ENCODE results near the gene CPLX1. TPM values are rescaled to one million over a fixed set of nuclear protein-coding genes. Genes with fewer than 3 reads are reported as not detected.
A peak's percentile ranks its signal among the peaks of the same experiment; 100 is the strongest.

Gene CPLX1
- total RNA-seq, 1 donor from 2014 or later: 3.1 TPM

DNA sequence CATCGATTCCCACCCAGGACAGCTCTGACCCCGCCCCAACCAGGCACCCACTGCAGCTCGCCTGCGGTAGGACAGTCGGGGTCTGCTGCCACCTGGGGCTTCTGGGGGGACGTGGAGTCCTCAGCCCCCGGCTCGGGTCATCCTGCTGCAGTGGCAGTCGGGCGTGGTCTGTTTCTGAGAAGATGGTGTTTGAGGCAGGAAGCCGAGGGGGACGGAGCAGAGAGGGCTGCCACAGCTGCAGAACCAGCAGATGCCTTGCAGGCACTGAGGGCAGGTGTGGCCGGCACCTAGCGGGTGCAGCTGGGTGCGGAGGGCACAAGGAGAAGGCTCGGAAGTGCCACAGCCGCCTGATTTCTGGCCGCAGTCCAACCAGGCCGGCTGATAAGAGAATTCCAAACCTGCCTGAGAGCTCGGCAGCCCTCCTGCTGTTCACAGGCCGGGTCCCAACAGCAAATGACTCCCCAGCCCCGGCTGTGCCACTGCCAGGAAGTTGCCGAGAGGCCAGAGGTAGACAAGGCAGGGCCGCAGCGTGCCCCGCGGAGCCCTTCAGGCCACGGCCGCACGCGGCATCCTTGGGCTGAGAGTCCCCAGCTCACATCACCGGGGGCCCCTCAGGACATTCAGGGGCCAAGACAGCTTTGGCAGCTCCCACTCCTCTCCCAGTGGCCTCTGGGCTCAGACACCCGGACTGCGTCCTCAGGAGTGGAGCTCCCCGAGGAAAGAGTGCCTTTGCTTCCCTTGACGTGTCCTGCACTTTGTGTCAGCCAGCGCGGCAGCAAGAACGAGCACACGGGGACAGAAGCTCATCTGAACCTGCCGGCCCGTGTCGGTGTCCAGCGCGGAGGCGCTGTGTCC is 9.4 kb upstream of the CPLX1 start:
- ATAC-seq (peak; percentile 73), DNase-seq (ENCODE audit: missing footprints) (peak; percentile 74)
- intact Hi-C loops (cut with DNase I): no loop called here

- intact Hi-C loops (cut with DNase I): no loop called here
- peak; percentile 11 for DNase-seq (ENCODE audit: missing footprints)
- ATAC-seq: no peak
These were observed 8.6 kb upstream of the CPLX1 start for GRCh38 chr4:834368-835147.

DNA sequence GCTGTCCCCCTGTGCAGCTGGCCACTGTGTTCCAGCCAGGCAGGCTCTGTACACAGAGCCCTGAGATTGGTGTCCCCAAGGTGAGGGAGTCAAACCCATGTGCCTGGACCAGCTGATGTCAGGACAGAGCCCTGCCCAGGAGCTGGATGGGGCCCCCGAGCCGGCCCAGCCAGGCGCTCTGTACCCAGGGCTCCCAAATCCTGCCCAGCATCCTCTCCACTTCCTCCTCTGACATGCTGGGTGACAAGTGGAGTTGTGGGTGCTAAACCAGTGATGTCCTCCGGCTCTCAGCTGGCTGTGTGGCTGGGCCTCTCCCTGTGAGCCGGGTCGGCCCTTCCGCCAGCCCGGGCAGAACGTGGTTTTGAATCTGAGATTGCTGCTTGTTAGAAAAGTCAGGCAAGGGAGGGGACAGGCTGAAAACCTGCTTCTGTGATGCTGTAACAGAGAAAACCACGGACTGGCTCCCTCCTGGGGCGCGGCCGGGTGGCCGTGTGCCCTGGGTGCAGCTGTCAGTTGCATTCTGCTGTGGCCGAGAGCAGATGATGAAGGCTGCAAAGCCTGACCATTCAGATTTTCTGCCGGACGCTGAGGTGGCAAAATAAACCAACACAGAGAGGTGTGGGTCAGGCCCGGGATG is 7.9 kb upstream of the CPLX1 start:
- intact Hi-C loops (cut with DNase I): no loop called here
- DNase-seq (ENCODE audit: missing footprints): peak; percentile 52
- no peak for ATAC-seq

DNA sequence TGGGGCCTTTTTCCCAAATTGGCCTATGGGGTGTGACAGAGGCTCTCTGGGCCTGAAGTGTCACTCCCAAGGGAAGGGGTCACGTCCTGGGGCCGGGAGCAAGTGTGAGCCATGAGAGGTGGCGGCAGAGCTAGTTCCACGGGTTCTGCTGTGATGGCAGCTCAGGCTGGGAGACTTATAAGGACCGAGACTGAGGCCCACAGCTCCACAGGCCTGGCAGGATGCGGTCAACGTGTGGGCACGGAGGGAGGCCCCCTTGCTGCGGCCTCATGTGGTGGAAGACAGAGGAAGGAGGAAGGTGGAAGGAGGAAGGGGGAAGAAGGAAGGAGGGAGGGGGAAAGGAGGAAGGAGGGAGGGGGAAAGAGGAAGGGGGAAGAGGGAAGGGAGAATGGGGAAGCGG is 7.2 kb upstream of the CPLX1 start:
- ATAC-seq (no peak), DNase-seq (ENCODE audit: missing footprints) (peak; percentile 4)
- intact Hi-C loops (cut with DNase I): no loop called here

DNA sequence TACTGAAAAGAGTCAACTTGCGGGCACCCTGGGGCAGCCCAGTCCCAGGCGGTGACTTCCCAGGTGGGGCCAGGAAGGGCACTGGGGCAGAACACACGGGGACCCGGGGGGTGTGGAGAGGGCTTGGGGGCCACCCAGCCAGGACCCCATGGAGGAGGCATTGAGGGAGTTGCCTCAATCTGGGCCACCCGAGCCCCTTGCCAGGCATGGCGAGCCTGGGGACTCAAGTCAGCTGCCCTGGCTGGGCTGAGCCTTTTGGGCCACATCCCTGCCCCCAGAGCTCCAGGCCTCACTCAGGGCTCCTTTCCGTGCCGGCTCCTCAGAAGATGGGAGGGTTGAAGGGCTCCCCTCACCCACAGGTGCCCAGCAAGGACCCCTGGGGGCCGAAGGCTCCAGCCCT is 6.6 kb upstream of the CPLX1 start:
- intact Hi-C loops (cut with DNase I): no loop called here
- ATAC-seq (no peak), DNase-seq (ENCODE audit: missing footprints) (peak; percentile 62)

DNA sequence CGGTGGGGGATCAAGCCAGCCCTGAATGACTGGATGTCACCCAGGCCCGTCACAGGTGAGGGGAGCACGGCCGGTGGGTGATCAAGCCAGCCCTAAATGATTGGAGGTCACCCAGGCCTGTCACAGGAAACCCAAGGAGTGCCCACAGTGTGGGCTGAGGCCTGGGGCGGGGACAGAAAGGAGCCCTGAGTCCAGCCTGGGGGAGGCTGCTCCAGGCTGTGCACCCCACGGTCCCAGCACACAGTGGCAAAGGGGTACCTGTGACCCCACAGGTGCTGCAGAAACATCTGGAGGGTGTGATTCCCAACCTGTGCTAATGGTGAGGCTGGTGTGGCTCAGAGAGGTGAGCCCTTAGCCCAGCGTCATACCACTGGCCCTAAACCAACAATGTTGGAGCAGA is 6.2 kb upstream of the CPLX1 start:
- peak; percentile 13 for DNase-seq (ENCODE audit: missing footprints)
- intact Hi-C loops (cut with DNase I): no loop called here
- ATAC-seq: no peak

- intact Hi-C loops (cut with DNase I): no loop called here
- DNase-seq (ENCODE audit: missing footprints) (peak; percentile 34), ATAC-seq (no peak)
These were observed 5.5 kb upstream of the CPLX1 start for GRCh38 chr4:831483-831805.

GRCh38 chr4:830601-831482 is 4.9 kb upstream of the CPLX1 start:
- DNase-seq (ENCODE audit: missing footprints): peak; percentile 35
- ATAC-seq: no peak
- intact Hi-C loops (cut with DNase I): no loop called here

GRCh38 chr4:829761-830600 is 4.1 kb upstream of the CPLX1 start:
- no peak for ATAC-seq
- peak; percentile 49 for DNase-seq (ENCODE audit: missing footprints)
- intact Hi-C loops (cut with DNase I): no loop called here

DNA sequence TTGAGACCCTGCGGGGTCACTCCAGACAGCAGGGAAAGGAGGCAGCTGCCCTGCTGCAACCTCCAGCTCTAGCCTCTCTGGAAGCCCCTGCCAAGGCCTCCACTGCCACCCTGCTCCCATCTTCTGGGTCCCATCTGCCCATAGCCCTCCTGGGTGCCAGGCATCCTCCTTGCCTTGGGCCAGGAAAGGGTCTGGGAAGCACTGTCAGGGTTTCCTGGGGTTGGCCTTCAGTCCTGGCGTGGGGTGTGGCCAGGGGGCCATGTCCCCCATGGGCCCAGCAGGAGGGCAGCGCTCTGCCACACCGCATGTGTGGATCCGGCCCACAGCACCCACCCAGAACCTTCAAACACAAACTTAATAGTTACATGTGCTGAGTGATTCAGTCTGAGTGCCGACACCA is 3.4 kb upstream of the CPLX1 start:
- intact Hi-C loops (cut with DNase I): no loop called here
- DNase-seq (ENCODE audit: missing footprints): peak; percentile 39

DNA sequence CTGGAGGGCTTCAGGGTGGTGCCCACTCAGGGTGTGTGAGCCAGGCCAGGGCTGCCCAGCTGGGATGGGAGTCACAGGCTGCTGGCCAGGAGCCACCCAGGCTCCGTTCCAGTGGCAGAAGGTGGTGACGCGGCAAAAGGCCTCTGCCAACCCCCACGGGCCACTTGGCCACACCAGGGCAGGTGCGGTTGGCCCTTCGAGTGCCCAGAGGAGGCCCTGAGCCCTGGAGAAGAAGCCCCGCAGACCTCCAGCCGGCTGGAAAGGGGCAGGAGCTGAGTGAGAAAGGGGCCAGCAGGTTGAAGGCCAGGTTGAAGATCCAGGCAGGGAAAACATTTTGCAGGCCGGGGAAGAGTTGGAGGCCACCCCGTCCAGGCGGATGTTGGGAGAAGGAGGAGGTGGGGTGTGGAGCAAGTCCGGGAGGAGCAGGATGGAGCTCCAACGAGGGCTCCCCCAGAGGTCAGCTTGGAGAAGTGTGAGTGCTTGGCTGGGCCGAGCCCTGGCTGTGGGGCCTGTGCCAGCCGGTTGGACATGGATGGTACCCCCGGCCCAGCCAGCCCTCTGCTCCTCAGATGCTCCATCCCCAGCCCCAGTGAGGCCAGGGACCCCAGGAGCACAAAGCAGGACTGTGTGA is 2.8 kb upstream of the CPLX1 start:
- ATAC-seq (no peak), DNase-seq (ENCODE audit: missing footprints) (peak; percentile 64)
- intact Hi-C loops (cut with DNase I): no loop called here

More for the DNA sequence above, 3.4 kb upstream of the CPLX1 start:
- no peak for ATAC-seq

- ATAC-seq: no peak
- DNase-seq (ENCODE audit: missing footprints): peak; percentile 50
- intact Hi-C loops (cut with DNase I): no loop called here
These were observed 1.5 kb upstream of the CPLX1 start for GRCh38 chr4:827209-828081.

- intact Hi-C loops (cut with DNase I): no loop called here
- peak; percentile 33 for DNase-seq (ENCODE audit: missing footprints)
- ATAC-seq: no peak
These were observed 729 bp upstream of the CPLX1 start for GRCh38 chr4:826508-827208.

DNA sequence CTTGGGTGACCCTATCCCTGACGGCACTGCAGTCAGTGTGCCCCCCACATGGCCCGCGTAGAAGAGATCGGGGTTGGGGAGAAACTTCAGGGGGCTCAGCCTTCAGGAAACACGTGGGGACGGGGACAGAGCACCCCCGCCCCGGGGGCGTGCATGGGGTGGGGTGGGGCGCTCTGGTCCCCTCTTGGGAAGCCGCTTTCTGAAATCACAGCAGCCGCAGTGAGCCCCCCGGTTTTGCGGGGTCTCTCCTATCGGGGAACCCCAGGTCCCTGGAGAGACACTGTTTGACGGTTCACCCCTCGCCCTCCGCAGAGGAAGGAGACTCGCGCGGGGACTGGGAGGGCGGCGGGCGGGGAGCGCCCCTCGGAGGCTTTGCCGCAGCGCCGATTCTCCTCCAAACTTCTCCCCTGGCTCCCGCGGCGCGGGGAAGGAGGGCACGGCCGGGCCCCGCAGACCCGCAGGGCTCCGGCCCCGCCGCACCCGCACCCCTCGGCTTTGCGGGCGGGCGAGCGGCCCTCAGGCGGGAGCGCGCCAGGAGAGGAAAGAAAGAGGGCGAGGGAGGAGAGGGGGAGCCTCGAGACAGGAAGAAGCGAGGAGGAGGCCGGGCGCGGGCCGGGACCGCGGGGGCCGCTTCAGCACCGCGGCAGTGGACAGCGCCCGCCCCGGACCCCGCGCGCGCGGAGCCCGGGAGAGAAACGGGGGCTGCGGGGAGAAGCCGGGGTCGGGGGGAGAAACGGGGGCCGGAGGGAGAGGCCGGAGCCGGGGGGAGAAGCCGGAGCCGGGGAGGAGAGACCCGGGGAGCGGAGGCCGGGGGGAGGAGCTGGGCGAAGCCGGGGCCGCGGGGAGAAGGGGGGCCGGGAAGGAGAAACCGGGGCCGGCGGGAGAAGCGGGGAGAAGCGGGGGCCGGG is 612 bp downstream of the CPLX1 start:
- peak; percentile 40 for DNase-seq (ENCODE audit: missing footprints)
- intact Hi-C loops (cut with DNase I): no loop called here
- ATAC-seq: no peak

- DNase-seq (ENCODE audit: missing footprints) (peak; percentile 49), ATAC-seq (no peak)
- intact Hi-C loops (cut with DNase I): no loop called here
These were observed 1.4 kb downstream of the CPLX1 start for GRCh38 chr4:824461-825062.

All from Right ventricle myocardium inferior (tissue), 1 donor.